K562 (cell line): ENCODE data around the gene MYCBPAP. TPM values are rescaled to one million over a fixed set of nuclear protein-coding genes. Genes with fewer than 3 reads are reported as not detected.

Experiments
- ATAC-seq: fragments of 200-7000 bp; cut with Tn5 transposase; 3 replicates; pipeline ENCODE4 v1.9.1; 2020; ENCODE audit warnings: moderate library complexity
- BruUV-seq: library from RNA; stranded (reverse); fragments of 400-500 nt; replicated peaks from 2 replicates; lab custom pipeline; 2021; lab: Mats Ljungman, UMichigan
- CTCF ChIA-PET: fragments of 300-600 bp; formaldehyde crosslinking; extraction: SDS; loops from one replicate; lab custom pipeline; 2021; ENCODE audit warnings: low intra/inter-chr PET ratio; lab: Yijun Ruan, JAX
- POLR2A ChIA-PET: fragments of 300-600, 350-650 bp; sonication (Branson Sonifier 250); formaldehyde crosslinking; extraction: SDS; loops from one replicate; lab custom pipeline; 2021; ENCODE audit warnings: antibody characterized with exemption, inconsistent platforms; lab: Yijun Ruan, JAX
- DNase-seq, 4 experiments: peaks; one replicate each; pipeline versions ENCODE4 v3.0.0 to v3.0.0-alpha.2; 2011 to 2018; ENCODE audit warnings: low spot score in 3 of 4, mixed read lengths in 3 of 4; ENCODE audit errors: extremely low read depth in 1 of 4
- FAIRE-seq: peaks from 2 replicates; lab custom pipeline; 2011; peaks lifted over from hg19 to GRCh38; lab: Jason Lieb, UNC
- H2AFZ ChIP-seq: 2 replicates; pipeline ENCODE4 v1.6.0; 2011; ENCODE audit warnings: low read depth, low read length, control low read depth, inconsistent platforms
- H3K27ac ChIP-seq: fragments of 200-600 bp; 3 replicates; pipeline ENCODE4 v1.8.0; 2011; ENCODE audit warnings: low read depth, mild to moderate bottlenecking, control low read depth, inconsistent platforms, low read length, moderate library complexity, mixed read lengths; ENCODE audit errors: extremely low read depth
- H3K27me3 ChIP-seq, 2 experiments: fragments of 300-600 bp in 1 of 2; 2 replicates in 1 of 2; 3 replicates in 1 of 2; pipeline versions ENCODE4 v1.6.0 to v1.8.0; 2011; ENCODE audit warnings: inconsistent platforms in 2 of 2, low read length in 2 of 2, mild to moderate bottlenecking in 1 of 2, mixed read lengths in 1 of 2, moderate library complexity in 1 of 2; ENCODE audit not compliant: control insufficient read depth in 2 of 2, insufficient read depth in 2 of 2
- H3K36me3 ChIP-seq: fragments of 300-600 bp; 3 replicates; pipeline ENCODE4 v1.8.0; 2011; ENCODE audit warnings: mild to moderate bottlenecking, low read length, inconsistent platforms; ENCODE audit not compliant: control insufficient read depth, insufficient read depth
- H3K4me1 ChIP-seq, 2 experiments: fragments of 200-600 bp in 1 of 2; replicated peaks in 1 of 2; 2 replicates in 1 of 2; 3 replicates in 1 of 2; pipeline versions ENCODE4 v1.5.1 to v1.8.0; 2011; ENCODE audit warnings: inconsistent platforms in 2 of 2, low read length in 2 of 2, mild to moderate bottlenecking in 1 of 2, mixed read lengths in 1 of 2, moderate library complexity in 1 of 2; ENCODE audit not compliant: control insufficient read depth in 2 of 2, insufficient read depth in 2 of 2
- H3K4me2 ChIP-seq: 2 replicates; pipeline ENCODE4 v1.6.1; 2011; ENCODE audit warnings: low read length, control low read depth, inconsistent platforms, mixed read lengths; ENCODE audit not compliant: insufficient read depth
- H3K4me3 ChIP-seq: fragments of 200-600 bp; sonication (generic), shearing (Covaris generic); 2 replicates; pipeline ENCODE4 v1.5.1; 2016; ENCODE audit warnings: control low read depth, inconsistent platforms
- H3K79me2 ChIP-seq: fragments of 200-600 bp; 3 replicates; pipeline ENCODE4 v1.8.0; 2011; ENCODE audit warnings: low read length, inconsistent platforms; ENCODE audit not compliant: control insufficient read depth, insufficient read depth
- H3K9ac ChIP-seq, 2 experiments: 2 replicates each; pipeline versions ENCODE4 v1.6.0 to v1.6.1; 2011; ENCODE audit warnings: low read depth in 2 of 2, low read length in 2 of 2, control low read depth in 1 of 2, inconsistent platforms in 1 of 2, mild to moderate bottlenecking in 1 of 2, mixed read lengths in 1 of 2; ENCODE audit not compliant: insufficient read depth in 1 of 2
- H3K9me1 ChIP-seq: one replicate; pipeline ENCODE4 v1.6.0; 2011; ENCODE audit warnings: inconsistent platforms, mild to moderate bottlenecking, low read length, moderate library complexity; ENCODE audit not compliant: control insufficient read depth, insufficient read depth
- H3K9me3 ChIP-seq: replicated peaks from 2 replicates; pipeline ENCODE4 v1.5.1; 2011; ENCODE audit warnings: low read depth, low read length, inconsistent platforms; ENCODE audit not compliant: control insufficient read depth, insufficient read depth
- H4K20me1 ChIP-seq: replicated peaks from 2 replicates; pipeline ENCODE4 v1.6.1; 2011; ENCODE audit warnings: low read length, inconsistent platforms, mixed read lengths; ENCODE audit not compliant: control insufficient read depth, insufficient read depth
- ARID3A ChIP-seq: IDR thresholded peaks from 2 replicates; pipeline ENCODE4 v1.6.1; 2012; ENCODE audit warnings: low read depth, low read length, improper control_type of control experiment, borderline replicate concordance
- BMI1 ChIP-seq: fragments of 150-350 bp; IDR thresholded peaks from 2 replicates; pipeline ENCODE4 v1.6.1; 2014; ENCODE audit warnings: low read length
- CREB5 ChIP-seq: fragments of 250-450 bp; sonication (Bioruptor Pico); IDR thresholded peaks from 2 replicates; pipeline ENCODE4 v1.5.0; 2020; ENCODE audit warnings: mild to moderate bottlenecking
- FOXJ3 ChIP-seq: sonication (generic); formaldehyde crosslinking; IDR thresholded peaks from 2 replicates; pipeline ENCODE4 v1.4.0; 2020; ENCODE audit warnings: mild to moderate bottlenecking, missing genetic modification reagents
- GATAD2A ChIP-seq: fragments of 450-650 bp; IDR thresholded peaks from 2 replicates; pipeline ENCODE4 v1.6.1; 2017
- MECOM ChIP-seq: fragments of 250-450 bp; sonication (Bioruptor Pico); IDR thresholded peaks from 2 replicates; pipeline ENCODE4 v1.8.0; 2022; ENCODE audit warnings: inconsistent platforms
- PHF8 ChIP-seq: fragments of 200-600 bp; sonication (generic); IDR thresholded peaks from 2 replicates; pipeline ENCODE4 v1.6.1; 2012; ENCODE audit warnings: mixed run types, mild to moderate bottlenecking, inconsistent platforms, low read length, moderate library complexity, borderline replicate concordance
- PML ChIP-seq: IDR thresholded peaks from 2 replicates; pipeline ENCODE4 v1.6.1; 2012; ENCODE audit warnings: low read length, inconsistent platforms
- TAF9B ChIP-seq: fragments of 450-650 bp; IDR thresholded peaks from 2 replicates; pipeline ENCODE4 v1.6.1; 2018; ENCODE audit warnings: mild to moderate bottlenecking; ENCODE audit not compliant: partially characterized antibody
- TCF3 ChIP-seq: sonication (generic); formaldehyde crosslinking; IDR thresholded peaks from 2 replicates; pipeline ENCODE4 v1.4.0; 2020; ENCODE audit warnings: mild to moderate bottlenecking, missing genetic modification reagents
- TCF7L2 ChIP-seq: fragments of 150-350 bp; IDR thresholded peaks from 2 replicates; pipeline ENCODE4 v1.6.1; 2016; ENCODE audit warnings: low read depth, mild to moderate bottlenecking, low read length, moderate library complexity
- ZNF134 ChIP-seq: fragments of 250-450 bp; sonication (Bioruptor Pico); conservative IDR thresholded peaks from 2 replicates; pipeline ENCODE4 v1.4.0; 2020
- ZNF707 ChIP-seq: fragments of 250-450 bp; sonication (Bioruptor Pico); conservative IDR thresholded peaks from 2 replicates; pipeline ENCODE4 v1.8.0; 2022; ENCODE audit warnings: inconsistent platforms, mild to moderate bottlenecking, moderate library complexity
- ZNF764 ChIP-seq: fragments of 250-450 bp; sonication (Bioruptor Pico); IDR thresholded peaks from 2 replicates; pipeline ENCODE4 v1.4.0; 2020; ENCODE audit warnings: low read depth, mild to moderate bottlenecking, moderate library complexity
- ZNF766 ChIP-seq: fragments of 200-800 bp; sonication (Bioruptor generic); conservative IDR thresholded peaks from 2 replicates; pipeline ENCODE4 v1.6.1; 2016; ENCODE audit warnings: missing genetic modification characterization, missing compliant biosample characterization
- WGBS: fragments of 100-300 bp; shearing (Covaris generic); methylation state at CpG from one replicate; pipeline ENCODE4 v1.1.6; 2016; ENCODE audit warnings: low coverage, mixed read lengths; ENCODE audit not compliant: insufficient coverage; ENCODE audit errors: missing lambda C conversion rate; 5-methylcytosine and 5-hydroxymethylcytosine counted together
- in situ Hi-C: fragments of 300-500 bp; cut with MboI; formaldehyde crosslinking; loops from 4 replicates; pipeline ENCODE4 v1.15.0; 2018; ENCODE audit warnings: inconsistent platforms, mixed read lengths
- intact Hi-C: fragments of 100-400 bp; cut with micrococcal nuclease; formaldehyde crosslinking; loops from 2 replicates; pipeline ENCODE4 v1.14.2; 2022
- polyA plus RNA-seq, 8 experiments: library from polyadenylated mRNA; depleted of rRNA in 4 of 8; stranded (reverse) in 5 of 8; unstranded in 3 of 8; fragments of >200 nt; fragmentation: Nextera tagmentation in 2 of 8; fragmentation: Illumina TruSeq in 1 of 8; extraction: Ambion mirVana in 2 of 8; extraction: Trizol in 1 of 8; gene quantifications; 2 replicates each; pipeline versions ENCODE4 v1.2.1 to v1.2.3, GENCODE V29; 2011 to 2014; ENCODE audit warnings: inconsistent platforms in 1 of 8, missing spikeins in 1 of 8
- total RNA-seq, 7 experiments: library from RNA; depleted of rRNA in 6 of 7; stranded (reverse); fragments of >200 nt in 6 of 7; fragmentation: Illumina TruSeq in 2 of 7; extraction: Trizol in 2 of 7; gene quantifications; 2 replicates each; pipeline versions ENCODE4 v1.2.1 to v1.2.3, GENCODE V29; 2011 to 2021; ENCODE audit warnings: low replicate concordance in 1 of 7
- TF ChIP-seq, protein P1 (sequence below): fragments of 450-650 bp; IDR thresholded peaks from 2 replicates; pipeline ENCODE4 v1.6.1; 2018; ENCODE audit warnings: mild to moderate bottlenecking, low read depth; ENCODE audit not compliant: partially characterized antibody

MYCBPAP gene
- total and polyA plus RNA-seq, 9 of the 15 experiments (the other 6 are each of a cell fraction or from before 2014, with no cell fraction given) = not detected

DNA sequence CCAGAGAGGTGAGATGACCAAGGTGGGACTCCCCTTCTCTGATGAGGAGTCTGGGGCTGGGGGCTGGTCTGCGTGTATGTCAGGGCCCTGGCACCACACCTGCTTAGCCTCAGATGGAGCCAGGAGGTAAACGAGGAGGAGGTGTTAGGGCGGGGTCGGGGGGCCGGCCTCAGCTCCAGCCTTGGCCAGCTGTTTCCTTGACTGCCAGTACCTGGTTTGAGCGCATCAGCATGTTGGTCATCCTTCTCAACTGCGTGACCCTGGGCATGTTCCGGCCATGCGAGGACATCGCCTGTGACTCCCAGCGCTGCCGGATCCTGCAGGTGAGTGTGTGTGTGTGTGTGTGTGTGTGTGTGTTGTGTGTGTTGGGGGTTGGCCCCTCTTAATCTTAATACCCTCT is 60.4 kb downstream of the MYCBPAP start:
- DNase-seq (no peak), FAIRE-seq (no peak), ATAC-seq (no peak)
- WGBS = 35% methylated on average over 10 of the region's 12 CpGs
- H3K4me3 ChIP-seq = no peak overlapping the region
- intact Hi-C loops (no loop called here), in situ Hi-C loops (no loop called here)
- BruUV-seq = no TSS peak
- H3K79me2 ChIP-seq = no peaks in the 10 kb centered on the region
- CTCF ChIA-PET = no interaction called here
- peaks cover 0 to 12% of the 10 kb centered on the region in 2 experiments; a peak in 1 of 5 replicates for H3K4me1 ChIP-seq
- H3K27ac ChIP-seq = no peak overlapping the region
- no peaks in the 10 kb centered on the region for H3K36me3 ChIP-seq
- no peak overlapping the region for H2AFZ ChIP-seq
- POLR2A ChIA-PET = interaction anchor here (0.5 to 1.9 kb wide), 3 partner anchors 8 to 158 kb away, joined by 3 to 6 read pairs (median 3); no protein-coding TSS in a partner anchor
- H3K9me1 ChIP-seq = no peaks in the 10 kb centered on the region
- H3K9ac ChIP-seq = no peak overlapping the region
- H4K20me1 ChIP-seq = peaks cover 11% of the 10 kb centered on the region; the same call in 1 of the 2 replicates
- no peak overlapping the region for H3K4me2 ChIP-seq
- no peaks in the 10 kb centered on the region for H3K9me3 ChIP-seq
- no peak for TF ChIP-seq TCF3 (CRISPR knock-in tag)
- TF ChIP-seq, protein P1, sequence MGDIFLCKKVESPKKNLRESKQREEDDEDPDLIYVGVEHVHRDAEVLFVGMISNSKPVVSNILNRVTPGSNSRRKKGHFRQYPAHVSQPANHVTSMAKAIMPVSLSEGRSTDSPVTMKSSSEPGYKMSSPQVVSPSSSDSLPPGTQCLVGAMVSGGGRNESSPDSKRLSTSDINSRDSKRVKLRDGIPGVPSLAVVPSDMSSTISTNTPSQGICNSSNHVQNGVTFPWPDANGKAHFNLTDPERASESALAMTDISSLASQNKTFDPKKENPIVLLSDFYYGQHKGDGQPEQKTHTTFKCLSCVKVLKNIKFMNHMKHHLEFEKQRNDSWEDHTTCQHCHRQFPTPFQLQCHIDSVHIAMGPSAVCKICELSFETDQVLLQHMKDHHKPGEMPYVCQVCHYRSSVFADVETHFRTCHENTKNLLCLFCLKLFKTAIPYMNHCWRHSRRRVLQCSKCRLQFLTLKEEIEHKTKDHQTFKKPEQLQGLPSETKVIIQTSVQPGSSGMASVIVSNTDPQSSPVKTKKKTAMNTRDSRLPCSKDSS = no peak
- TF ChIP-seq BMI1 = no peak
- TF ChIP-seq ZNF707 (CRISPR knock-in tag) = no peak
- TF ChIP-seq CREB5 (CRISPR knock-in tag) = no peak
- TF ChIP-seq ARID3A = no peak
- TF ChIP-seq ZNF764 = no peak
- no peak for TF ChIP-seq PML
- no peak for TF ChIP-seq TAF9B
- no peak for TF ChIP-seq GATAD2A
- TF ChIP-seq TCF7L2 = no peak
- no peak for TF ChIP-seq FOXJ3 (CRISPR knock-in tag)
- TF ChIP-seq ZNF134 (CRISPR knock-in tag) = no peak
- TF ChIP-seq ZNF766 (CRISPR knock-in tag) = no peak
- no peak for TF ChIP-seq PHF8
- TF ChIP-seq MECOM = no peak
- peaks cover 8 to 68% of the 10 kb centered on the region in 2 experiments; a peak in 4 of 5 replicates for H3K27me3 ChIP-seq
